Measurements from ENCODE around the gene UROC1. TPM values are rescaled to one million over a fixed set of nuclear protein-coding genes. Genes with fewer than 3 reads are reported as not detected.

The UROC1 gene
- total and polyA plus RNA-seq, 9 of the 15 experiments (the other 6 are each of a cell fraction or from before 2014, with no cell fraction given): not detected

- peaks cover 7% of the 10 kb centered on the region; the same call in 1 of the 3 replicates for H3K36me3 ChIP-seq (ENCODE audit: control insufficient read depth, insufficient read depth, low read length)
- H3K9me1 ChIP-seq (ENCODE audit: control insufficient read depth, insufficient read depth, low read length): no peaks in the 10 kb centered on the region
- BruUV-seq (replicated peaks): no TSS peak
- no peak overlapping the region for H2AFZ ChIP-seq (ENCODE audit: low read depth, low read length)
- H3K4me1 ChIP-seq (replicated peaks in 1 of 2; ENCODE audit: control insufficient read depth in 2 of 2, insufficient read depth in 2 of 2, low read length in 2 of 2): no peaks in the 10 kb centered on the region
- H3K79me2 ChIP-seq (ENCODE audit: control insufficient read depth, insufficient read depth, low read length): no peaks in the 10 kb centered on the region
- intact Hi-C loops (cut with micrococcal nuclease): no loop called here
- H3K4me2 ChIP-seq (ENCODE audit: insufficient read depth, low read length): no peak overlapping the region
- no peaks in the 10 kb centered on the region for H3K27me3 ChIP-seq (ENCODE audit: control insufficient read depth in 2 of 2, insufficient read depth in 2 of 2, low read length in 2 of 2)
- no peak overlapping the region for H3K9ac ChIP-seq (ENCODE audit: insufficient read depth in 1 of 2, low read depth in 2 of 2, low read length in 2 of 2)
- 95% methylated on average over 8 of the region's 10 CpGs for WGBS (ENCODE audit: insufficient coverage, low coverage, missing lambda C conversion rate)
- no peaks in the 10 kb centered on the region for H3K9me3 ChIP-seq (replicated peaks; ENCODE audit: control insufficient read depth, insufficient read depth, low read depth, low read length)
- TF ChIP-seq E2F3 (CRISPR knock-in tag; IDR thresholded peaks at IDR 0.05) (no peak), JUN (IDR thresholded peaks at IDR 0.05; ENCODE audit: borderline replicate concordance, low read depth, low read length) (no peak), JUN (CRISPR knock-in tag; IDR thresholded peaks at IDR 0.05; ENCODE audit: borderline replicate concordance) (no peak), TCF15 (CRISPR knock-in tag; IDR thresholded peaks at IDR 0.05) (no peak), THRAP3 (IDR thresholded peaks at IDR 0.05; ENCODE audit: borderline replicate concordance) (no peak), TAF7 (tag; IDR thresholded peaks at IDR 0.05) (no peak), TCF3 (CRISPR knock-in tag; IDR thresholded peaks at IDR 0.05) (no peak), ESRRB (CRISPR knock-in tag; IDR thresholded peaks at IDR 0.05; ENCODE audit: borderline replicate concordance) (no peak), ZNF395 (CRISPR knock-in tag; IDR thresholded peaks at IDR 0.05) (no peak), HMG20A (CRISPR knock-in tag; conservative IDR thresholded peaks at IDR 0.05) (no peak), PRMT5 (CRISPR knock-in tag; IDR thresholded peaks at IDR 0.05) (no peak), CSDE1 (IDR thresholded peaks at IDR 0.05) (no peak), NELFE (IDR thresholded peaks at IDR 0.05; ENCODE audit: insufficient read depth, insufficient read length) (no peak), CHCHD3 (CRISPR knock-in tag; IDR thresholded peaks at IDR 0.05) (no peak), ZC3H4 (CRISPR knock-in tag; IDR thresholded peaks at IDR 0.05; ENCODE audit: borderline replicate concordance) (no peak), GTF2A2 (tag; IDR thresholded peaks at IDR 0.05) (no peak), MECOM (CRISPR knock-in tag; IDR thresholded peaks at IDR 0.05) (no peak), HDAC8 (tag; IDR thresholded peaks at IDR 0.05) (no peak), EWSR1 (IDR thresholded peaks at IDR 0.05; ENCODE audit: borderline replicate concordance, low read depth, partially characterized antibody) (no peak), ZNF134 (CRISPR knock-in tag; conservative IDR thresholded peaks at IDR 0.05) (no peak)
- CTCF ChIA-PET (ENCODE audit: low intra/inter-chr PET ratio): no interaction called here
- in situ Hi-C loops (cut with MboI): no loop called here
- POLR2A ChIA-PET: interaction anchor here (0.6 to 0.8 kb wide), 2 partner anchors 33 to 305 kb away, joined by 3 read pairs; no protein-coding TSS in a partner anchor
- H3K27ac ChIP-seq (ENCODE audit: extremely low read depth, low read depth, low read length): no peak overlapping the region
- no peak for DNase-seq (ENCODE audit: extremely low read depth in 1 of 4, low spot score in 3 of 4)
- no peak overlapping the region for H3K4me3 ChIP-seq
- FAIRE-seq: no peak
- H4K20me1 ChIP-seq (replicated peaks; ENCODE audit: control insufficient read depth, insufficient read depth, low read length): no peaks in the 10 kb centered on the region
- no peak for ATAC-seq
Measured at GRCh38 chr3:126438746-126439145, 78.8 kb downstream of the UROC1 start.
